GM18526 (cell line): ENCODE data around the gene PADI4.

ENCODE experiments used
- POLR2A ChIP-seq: IDR thresholded peaks from 3 replicates; pipeline ENCODE4 v1.6.1; 2011; ENCODE audit not compliant: insufficient read length; ENCODE audit errors: extremely low read depth

Gene PADI4

DNA sequence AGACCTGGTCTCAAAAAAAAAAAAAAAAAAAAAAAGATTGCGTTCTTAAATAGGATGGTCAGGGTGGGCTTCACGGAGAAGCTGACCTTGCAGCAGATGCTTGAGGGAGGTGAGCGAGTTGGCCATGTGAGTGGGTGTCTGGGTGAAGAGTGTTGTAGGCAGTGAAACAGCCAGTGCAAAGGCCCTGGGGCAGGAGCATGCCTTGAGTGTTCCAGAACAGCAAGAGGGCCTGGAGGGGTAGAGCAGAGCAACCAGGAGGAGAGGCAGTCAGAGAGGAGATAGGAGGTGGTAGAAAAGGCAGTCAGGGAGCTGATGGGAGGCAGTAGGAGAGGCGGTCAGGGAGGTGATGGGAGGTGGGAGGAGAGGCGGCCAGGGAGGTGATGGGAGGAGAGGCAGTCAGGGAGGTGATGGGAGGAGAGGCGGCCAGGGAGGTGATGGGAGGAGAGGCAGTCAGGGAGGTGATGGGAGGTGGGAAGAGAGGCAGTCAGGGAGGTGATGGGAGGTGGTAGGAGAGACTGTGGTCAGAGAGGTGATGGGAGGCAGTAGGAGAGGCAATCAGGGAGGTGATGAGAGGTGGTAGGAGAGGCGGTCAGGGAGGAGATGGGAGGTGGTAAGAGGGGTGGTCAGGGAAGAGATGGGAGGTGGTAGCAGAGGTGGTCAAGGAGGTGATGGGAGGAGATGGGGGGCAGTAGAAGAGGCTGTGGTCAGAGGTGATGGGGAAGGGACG is 43.8 kb downstream of the PADI4 start:
- no peak for TF ChIP-seq POLR2A

GRCh38 chr1:17352419-17352909 is 44.5 kb downstream of the PADI4 start:
- no peak for TF ChIP-seq POLR2A

- TF ChIP-seq POLR2A: no peak
Measured at GRCh38 chr1:17355898-17356297, 47.9 kb downstream of the PADI4 start.

DNA sequence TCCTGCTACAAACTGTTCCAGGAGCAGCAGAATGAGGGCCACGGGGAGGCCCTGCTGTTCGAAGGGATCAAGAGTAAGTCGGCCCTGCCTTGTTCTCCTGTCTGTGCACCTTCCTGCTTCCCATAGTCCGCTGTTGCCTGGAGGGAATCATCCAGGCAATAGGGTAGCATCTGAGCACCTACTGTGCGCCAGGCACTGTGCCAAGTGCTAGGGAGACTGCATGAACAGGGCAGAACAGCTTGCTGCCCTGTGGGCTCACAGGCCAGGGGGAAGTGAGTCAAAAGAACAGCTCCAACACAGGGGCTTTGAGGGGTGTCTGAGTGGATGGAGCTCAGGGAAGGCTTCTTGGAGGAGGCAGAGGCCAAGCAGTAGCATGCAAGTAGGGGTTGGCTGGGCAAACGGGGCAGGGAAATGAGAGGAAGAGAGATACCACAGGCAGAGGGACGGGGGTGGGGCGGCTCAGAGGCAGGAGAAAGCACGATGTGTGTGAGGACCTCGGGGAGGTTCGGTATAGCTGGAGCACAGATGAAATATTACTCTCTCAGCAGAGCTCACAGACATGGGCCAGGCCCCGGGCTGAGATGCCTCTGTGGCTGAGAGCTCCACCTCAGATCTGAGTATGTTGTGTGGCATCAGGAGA is 48.5 kb downstream of the PADI4 start:
- TF ChIP-seq POLR2A: no peak

DNA sequence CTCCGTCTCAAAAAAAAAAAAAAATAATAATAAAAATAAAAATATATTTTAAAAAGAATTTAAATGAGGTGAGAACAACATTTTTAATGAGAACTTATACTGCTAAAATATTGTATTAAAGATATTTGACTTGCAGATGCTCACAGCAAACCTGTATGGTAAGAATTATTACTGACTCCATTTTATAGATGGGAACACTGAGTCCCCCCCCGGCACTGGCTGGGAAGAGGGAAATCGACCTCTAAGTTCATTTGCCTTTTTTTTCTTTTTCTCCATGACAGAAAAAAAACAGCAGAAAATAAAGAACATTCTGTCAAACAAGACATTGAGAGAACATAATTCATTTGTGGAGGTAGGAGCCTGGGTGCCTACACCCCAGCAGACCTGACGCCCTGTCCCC is 50.6 kb downstream of the PADI4 start:
- TF ChIP-seq POLR2A: no peak

DNA sequence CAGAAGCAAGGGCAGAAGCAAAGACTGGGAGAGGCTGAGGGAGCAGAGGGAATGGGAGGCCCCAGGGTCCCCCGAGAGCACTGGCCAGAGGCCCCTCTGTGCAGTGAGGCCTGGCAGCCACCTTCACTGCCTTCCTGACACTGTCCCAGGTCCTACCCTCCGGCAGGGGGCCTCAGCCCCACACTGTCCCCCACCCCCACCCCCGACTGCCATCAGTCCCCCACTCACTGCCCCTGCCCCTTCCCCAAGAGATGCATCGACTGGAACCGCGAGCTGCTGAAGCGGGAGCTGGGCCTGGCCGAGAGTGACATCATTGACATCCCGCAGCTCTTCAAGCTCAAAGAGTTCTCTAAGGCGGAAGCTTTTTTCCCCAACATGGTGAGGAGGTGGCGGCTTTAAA is 51.0 kb downstream of the PADI4 start:
- no peak for TF ChIP-seq POLR2A

DNA sequence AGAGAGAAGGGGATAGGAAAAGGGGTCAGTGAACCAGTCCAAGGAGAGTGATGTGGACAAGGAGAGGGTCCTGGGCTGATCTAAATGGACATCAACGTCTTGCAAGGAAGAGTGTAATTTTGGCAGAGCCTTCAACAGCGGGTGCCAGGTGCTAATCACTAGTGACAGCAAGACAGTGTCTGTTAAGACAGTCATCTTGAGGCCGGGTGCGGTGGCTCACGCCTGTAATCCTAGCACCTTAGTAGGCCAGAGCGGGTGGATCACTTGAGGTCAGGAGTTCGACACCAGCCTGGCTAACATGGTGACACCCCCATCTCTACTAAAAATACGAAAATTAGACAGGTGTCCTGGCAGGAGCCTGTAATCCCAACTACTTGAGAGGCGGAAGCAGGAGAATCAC is 51.8 kb downstream of the PADI4 start:
- no peak for TF ChIP-seq POLR2A

DNA sequence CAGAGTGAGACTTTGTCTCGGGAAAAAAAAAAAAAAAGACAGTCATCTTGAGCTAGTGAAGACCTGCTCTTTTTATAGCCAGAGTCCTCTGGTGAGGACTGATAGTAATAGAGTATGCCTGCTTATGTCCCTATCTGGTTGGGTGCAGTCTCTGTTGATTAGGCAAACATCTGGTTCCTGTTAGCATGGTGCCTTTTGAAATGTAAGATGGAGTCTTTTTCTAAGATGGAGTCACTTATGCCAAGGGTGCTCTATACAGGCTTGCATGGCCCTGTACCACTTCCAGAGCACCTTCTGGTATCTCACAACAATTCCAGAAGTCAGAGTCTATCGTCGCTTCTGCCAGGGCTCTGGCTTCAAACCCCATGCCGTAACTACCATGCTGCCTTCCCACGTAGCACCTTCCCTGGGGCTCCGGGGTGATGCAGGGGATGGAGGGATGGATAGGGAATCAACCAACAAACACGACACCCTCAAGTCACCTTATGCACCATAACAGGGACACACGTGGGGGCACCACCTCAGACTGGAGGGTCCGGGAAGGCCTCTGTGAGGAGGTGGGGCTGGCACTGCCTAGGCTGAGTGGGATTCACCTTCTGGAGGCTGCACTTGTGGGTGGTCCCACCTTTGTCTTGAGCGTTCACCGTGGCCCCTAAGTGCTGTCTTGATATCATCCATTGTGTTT is 52.4 kb downstream of the PADI4 start:
- no peak for TF ChIP-seq POLR2A

- TF ChIP-seq POLR2A: no peak
Measured at GRCh38 chr1:17361687-17362086, 53.7 kb downstream of the PADI4 start.

DNA sequence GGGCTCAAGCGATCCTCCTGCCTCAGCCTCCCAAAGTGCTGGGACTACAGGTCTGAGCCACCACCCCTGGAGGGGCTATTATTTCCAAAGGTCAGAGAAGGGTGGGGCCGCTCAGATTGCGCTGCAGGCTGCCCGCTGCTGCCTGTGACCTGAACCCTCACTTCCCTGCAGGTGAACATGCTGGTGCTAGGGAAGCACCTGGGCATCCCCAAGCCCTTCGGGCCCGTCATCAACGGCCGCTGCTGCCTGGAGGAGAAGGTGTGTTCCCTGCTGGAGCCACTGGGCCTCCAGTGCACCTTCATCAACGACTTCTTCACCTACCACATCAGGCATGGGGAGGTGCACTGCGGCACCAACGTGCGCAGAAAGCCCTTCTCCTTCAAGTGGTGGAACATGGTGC is 55.4 kb downstream of the PADI4 start:
- no peak for TF ChIP-seq POLR2A

GRCh38 chr1:17363771-17364170 is 55.8 kb downstream of the PADI4 start:
- no peak for TF ChIP-seq POLR2A

- TF ChIP-seq POLR2A: no peak
Measured at GRCh38 chr1:17365293-17365692, 57.3 kb downstream of the PADI4 start.

- no peak for TF ChIP-seq POLR2A
Measured at GRCh38 chr1:17369466-17369865, 61.5 kb downstream of the PADI4 start.

GRCh38 chr1:17370618-17371017 is 62.6 kb downstream of the PADI4 start:
- no peak for TF ChIP-seq POLR2A

- no peak for TF ChIP-seq POLR2A
Measured at GRCh38 chr1:17371896-17372295, 63.9 kb downstream of the PADI4 start, which contains the start of gene PADI6. TSS of gene PADI6 (plus strand) at chr1:17372196. CDS start at chr1:17372246, 50 bp downstream.

DNA sequence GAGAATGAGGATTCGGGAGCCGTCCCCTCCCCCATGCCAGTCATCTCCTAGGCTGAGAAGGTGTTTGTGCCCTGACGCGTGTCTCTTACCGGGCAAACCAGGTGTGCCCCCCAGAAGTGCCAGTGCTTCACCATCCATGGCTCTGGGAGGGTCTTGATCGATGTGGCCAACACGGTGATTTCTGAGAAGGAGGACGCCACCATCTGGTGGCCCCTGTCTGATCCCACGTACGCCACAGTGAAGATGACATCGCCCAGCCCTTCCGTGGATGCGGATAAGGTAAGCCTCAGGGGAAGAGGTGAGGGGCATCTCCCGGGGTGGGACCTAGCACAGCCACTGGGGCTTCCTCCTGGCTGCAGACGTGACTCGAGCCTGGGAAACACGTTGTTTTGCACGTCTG is 65.0 kb downstream of the PADI4 start:
- TF ChIP-seq POLR2A: no peak

- TF ChIP-seq POLR2A: no peak
Measured at GRCh38 chr1:17375651-17376050, 67.7 kb downstream of the PADI4 start.
